Stimulated activated CD4-positive, alpha-beta T cell treated with anti-CD3 and anti-CD28 coated beads, Interleukin-15, amount 100 ng/mL, for 48 hours (primary cell): ENCODE measurements around the gene ATP6V0E1.
"Not testable (repeated sequence)": the region's sequence is repeated elsewhere in the genome, so short reads cannot be mapped to it uniquely, and the experiment has no call there.

Source experiments
- DNase-seq, 2 donors: peaks; one replicate each; pipeline ENCODE4 v3.0.0-alpha.2; 2020; ENCODE audit warnings: low read depth in 2 of 2

ATP6V0E1 gene

DNA sequence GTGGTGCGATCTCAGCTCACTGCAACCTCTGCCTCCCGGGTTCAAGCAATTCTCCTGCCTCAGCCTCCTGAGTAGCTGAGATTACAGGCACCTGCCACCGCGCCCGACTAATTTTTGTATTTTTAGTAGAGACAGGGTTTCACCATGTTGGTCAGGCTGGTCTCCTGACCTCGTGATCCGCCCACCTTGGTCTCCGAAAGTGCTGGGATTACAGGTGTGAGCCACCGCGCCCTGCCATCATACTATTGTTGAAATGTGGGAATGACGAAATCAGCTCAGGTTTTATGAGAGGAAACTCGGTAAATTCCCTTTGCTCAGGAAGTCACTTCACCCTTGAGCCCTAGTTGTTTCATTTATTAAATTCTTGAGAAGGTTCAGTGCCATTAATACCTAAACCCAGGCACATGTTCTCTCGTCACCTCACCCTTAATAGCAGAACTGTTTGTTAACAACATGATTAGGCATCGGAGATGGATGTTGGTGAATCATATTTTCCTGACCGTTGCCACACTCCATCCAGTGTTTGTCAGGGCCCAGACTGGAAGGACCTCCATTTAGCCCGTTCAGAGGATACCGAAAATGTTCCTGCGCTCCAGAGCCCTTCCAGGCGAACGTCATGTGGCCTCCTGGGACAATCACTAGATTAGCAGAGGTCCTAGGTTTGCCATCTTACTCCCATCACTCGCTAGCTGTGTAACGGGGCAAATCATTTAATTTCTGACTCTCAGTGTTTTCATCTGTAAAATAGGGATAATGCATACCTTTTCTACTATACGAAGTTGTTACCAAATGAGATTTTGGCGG lies 52.5 kb downstream of the ATP6V0E1 start:
- DNase-seq, result peak; percentile 32 to 42

GRCh38 chr5:173039188-173039587 lies 55.6 kb downstream of the ATP6V0E1 start:
- DNase-seq, result no peak

GRCh38 chr5:173039964-173040363 lies 56.4 kb downstream of the ATP6V0E1 start:
- DNase-seq, result no peak

GRCh38 chr5:173041881-173042762 lies 58.6 kb downstream of the ATP6V0E1 start:
- no peak for DNase-seq

- no peak for DNase-seq
These were observed 59.2 kb downstream of the ATP6V0E1 start for GRCh38 chr5:173042763-173043107.

- DNase-seq, result no peak
These were observed 61.9 kb downstream of the ATP6V0E1 start for GRCh38 chr5:173045474-173045873.

DNA sequence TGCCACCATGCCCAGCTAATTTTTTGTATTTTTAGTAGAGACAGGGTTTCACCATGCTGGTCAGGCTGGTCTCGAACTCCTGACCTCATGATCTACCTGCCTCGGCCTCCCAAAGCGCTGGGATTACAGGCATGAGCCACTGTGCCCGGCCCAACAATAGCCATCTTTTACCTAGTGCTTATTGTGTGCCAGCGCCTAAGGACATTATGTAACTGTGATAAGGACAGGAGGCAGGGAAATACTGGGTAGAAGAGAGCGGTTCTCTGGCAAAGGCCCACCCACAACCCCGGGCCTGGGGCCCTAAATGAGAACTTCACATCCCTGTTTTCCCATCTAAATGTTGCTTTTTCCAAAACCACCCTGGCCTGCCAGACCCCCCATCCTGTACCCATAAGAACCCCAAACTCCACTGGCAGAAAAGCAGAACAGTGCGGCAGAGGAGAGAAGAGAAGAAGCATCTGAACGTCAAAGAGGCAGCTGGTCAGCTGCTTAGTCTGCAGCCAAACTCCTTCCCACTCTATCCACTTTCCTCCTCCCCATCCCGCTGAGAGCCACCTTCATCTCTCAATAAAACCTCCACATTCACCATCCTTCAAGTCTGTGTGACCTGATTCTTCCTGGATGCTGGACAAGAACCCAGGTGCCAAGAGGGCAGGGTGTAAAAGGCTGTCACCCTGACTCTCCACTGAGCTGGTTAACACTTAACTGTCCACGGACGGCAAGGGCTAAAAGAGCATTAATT lies 63.7 kb downstream of the ATP6V0E1 start:
- DNase-seq, result not testable (repeated sequence)

GRCh38 chr5:173047838-173048105 lies 64.2 kb downstream of the ATP6V0E1 start:
- DNase-seq, result no peak

DNA sequence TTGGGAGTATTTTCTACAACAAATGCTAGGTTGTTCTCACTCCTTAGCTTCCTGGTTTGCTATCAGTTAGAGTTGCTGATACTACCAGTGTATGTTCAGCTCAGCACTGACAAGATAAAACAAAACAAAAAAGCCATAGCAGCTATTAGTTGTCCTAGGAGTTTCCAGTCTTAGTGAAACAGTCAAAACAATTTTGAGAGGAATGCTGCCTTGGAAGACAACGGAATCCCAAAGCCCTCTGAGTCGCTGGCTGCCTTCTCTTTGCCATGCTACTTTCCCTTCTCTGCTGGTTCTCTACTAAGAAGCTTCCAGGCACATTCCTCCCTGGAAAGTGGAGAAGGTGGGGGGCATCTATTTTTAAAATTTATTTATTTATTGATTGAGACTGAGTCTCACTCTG lies 67.2 kb downstream of the ATP6V0E1 start:
- DNase-seq, result no peak

- DNase-seq, result no peak
These were observed 68.2 kb downstream of the ATP6V0E1 start for GRCh38 chr5:173051746-173052145.

DNA sequence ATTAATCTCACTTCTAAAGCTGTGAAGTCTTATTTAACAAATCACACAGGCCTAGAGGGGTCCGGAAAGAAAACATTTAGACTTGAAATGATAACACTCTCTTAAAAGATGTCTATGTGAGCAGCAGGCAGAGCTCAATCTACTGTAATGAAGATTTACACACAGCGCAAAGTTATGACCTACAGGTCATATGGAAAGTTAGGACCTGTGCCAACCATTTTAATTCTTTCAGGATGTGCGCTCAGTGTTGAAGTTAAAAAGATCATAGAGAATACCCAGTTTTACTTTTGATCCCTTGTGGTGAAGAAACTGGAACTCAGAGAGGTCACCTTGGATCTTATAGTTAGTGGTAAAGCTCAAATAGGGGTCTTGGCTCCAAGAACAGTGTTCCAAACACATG lies 69.5 kb downstream of the ATP6V0E1 start:
- no peak for DNase-seq

- DNase-seq, result no peak
These were observed 71.6 kb downstream of the ATP6V0E1 start for GRCh38 chr5:173055042-173055721.

- DNase-seq, result no peak
These were observed 72.1 kb downstream of the ATP6V0E1 start for GRCh38 chr5:173055722-173055982.

GRCh38 chr5:173055983-173056782 lies 72.6 kb downstream of the ATP6V0E1 start, which contains the start of gene CREBRF:
TSS of gene CREBRF (plus strand) at chr5:173056352. CDS start at chr5:173080776, 24,424 bp downstream.
- peak; percentile 94 to 96 for DNase-seq

GRCh38 chr5:173056783-173057061 lies 73.2 kb downstream of the ATP6V0E1 start:
- DNase-seq, result peak in 1 of 2 donors; percentile 75

DNA sequence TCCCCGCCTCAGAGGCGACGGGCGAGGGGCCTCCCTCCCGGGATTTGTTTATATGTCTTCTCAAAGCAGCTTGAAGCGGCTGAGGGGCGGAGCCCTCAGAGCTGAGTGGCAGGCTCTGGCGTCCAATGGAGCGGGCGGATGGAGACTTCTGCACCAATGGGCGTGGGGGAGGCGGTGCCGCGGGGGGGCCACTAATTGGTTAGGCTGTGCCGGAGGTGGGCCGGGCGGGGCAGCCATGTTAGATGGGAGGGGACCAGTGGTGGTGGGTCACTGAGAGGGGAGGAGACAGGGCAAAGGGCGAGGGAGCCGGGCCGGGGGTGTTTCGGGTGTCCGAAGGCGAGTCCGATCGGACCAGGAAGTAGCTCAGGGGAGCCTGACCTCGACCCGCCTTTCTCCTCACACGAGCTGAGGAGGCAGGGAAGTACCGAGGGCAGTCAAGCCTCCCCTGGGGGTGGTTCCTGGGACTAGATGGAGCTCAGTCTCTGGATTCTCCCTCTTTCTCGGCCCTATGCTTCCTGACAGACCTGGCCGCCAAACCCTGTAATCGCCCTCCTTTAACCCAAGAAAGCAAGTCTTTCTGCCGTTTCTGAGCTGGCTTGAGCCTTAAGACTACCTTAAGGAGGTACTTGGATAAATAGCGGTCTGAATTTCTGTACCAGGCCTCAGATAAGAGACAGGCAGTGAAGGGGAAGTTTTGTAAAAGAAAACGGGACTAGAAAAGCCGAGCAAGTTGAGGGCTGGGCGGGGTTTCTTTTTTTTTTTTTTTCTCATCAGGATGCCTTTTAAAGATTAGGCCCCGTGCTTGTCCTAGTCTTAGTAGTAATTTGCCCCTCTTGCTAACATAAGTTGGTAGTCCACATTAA lies 73.7 kb downstream of the ATP6V0E1 start:
- peak; percentile 99 for DNase-seq

DNA sequence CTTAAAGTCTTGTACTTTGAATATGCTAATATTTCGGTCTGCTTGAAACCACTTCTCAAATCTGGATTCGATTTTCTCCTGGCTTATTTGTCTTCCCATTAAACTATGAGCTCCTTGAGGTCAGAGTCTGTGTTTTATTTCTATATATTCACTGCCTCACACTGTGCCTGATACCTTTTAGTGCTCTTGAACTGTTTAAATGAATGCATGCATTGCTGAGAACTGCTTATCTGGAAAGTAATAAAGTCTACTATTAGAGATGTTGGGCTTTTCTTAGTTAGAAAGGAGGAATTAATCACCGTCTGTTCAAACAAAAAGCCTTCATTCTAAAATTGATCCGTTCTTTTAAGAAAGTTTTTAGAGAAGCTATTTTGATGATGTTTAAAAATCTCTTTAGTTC lies 78.6 kb downstream of the ATP6V0E1 start:
- no peak for DNase-seq

DNA sequence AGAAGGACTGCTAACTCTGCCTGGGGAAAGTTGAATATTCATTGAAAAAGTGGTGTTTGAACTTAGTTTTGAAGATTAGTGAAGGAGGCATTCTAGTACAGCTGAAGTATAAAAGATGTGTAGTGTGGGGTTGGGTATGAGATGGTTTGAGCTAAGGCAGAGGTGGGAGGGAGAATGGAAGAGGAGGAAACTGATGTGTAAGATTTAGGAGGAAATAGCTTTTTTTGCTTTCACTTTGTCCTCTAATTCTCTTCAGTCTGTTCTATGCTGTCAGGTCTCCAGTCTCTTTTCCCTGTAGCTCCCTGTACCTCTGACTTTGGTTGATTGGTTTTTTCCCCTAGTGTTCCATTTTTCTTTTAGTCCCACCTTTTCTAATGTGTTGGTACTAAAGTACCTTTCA lies 81.6 kb downstream of the ATP6V0E1 start:
- DNase-seq, result no peak

DNA sequence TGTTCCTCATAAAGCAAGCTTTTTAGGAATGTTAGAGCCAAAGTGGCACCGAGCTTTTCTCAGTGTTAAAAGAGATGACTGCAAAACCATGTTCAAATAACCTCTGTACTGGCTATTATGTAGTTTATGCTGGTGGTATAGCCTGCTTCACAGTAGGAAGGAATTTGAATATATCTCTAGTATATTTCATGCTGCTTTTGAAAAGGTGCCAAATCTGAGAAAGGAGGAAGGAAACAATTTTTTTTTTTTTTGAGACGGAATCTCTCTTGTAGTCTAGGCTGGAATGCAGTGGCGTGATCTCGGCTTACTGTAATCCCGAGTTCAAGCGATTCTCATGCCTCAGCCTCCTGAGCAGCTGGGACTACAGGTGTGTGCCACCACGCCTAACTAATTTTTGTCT lies 86.1 kb downstream of the ATP6V0E1 start:
- DNase-seq, result no peak

DNA sequence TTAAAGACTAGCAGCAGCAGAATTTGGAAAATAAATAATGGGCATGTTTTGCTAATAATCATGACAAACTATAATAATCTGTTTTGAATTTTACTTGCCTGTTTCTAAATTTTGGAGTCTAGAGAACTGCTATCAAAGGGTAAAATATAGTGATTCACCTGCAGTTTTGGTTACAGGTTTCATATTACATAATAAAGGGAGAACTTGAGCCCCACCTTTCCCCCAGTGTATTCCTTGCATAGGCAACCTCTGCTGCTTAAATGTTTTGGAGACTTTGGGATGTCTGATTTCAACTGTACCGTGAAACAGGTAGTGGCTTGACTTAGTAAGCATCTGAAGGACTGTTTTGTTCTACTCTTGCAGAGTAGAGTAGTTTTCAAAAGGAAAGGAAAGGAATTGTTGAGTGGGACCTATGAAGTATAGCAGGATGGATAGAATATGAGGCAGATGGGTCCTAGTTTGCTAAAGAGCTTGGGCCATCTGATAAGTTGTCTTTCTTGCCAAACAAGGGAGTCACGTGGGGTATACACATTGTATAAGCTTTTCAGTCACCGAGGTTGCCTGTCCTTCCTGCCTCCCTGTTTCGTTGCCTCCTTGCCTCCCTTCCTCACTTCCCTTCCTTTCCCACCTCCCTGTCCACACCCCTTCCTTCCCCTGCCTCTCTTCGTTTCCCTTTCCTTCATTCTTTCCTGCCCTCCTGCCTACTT lies 91.7 kb downstream of the ATP6V0E1 start:
- no peak for DNase-seq
